ENCODE data around the gene CCDC180. TPM values are rescaled to one million over a fixed set of nuclear protein-coding genes. Genes with fewer than 3 reads are reported as not detected.

Gene CCDC180
- total and polyA plus RNA-seq, 9 of the 15 experiments (the other 6 are each of a cell fraction or from before 2014, with no cell fraction given) = 0.56 to 4.2 (median 2.5) TPM

DNA sequence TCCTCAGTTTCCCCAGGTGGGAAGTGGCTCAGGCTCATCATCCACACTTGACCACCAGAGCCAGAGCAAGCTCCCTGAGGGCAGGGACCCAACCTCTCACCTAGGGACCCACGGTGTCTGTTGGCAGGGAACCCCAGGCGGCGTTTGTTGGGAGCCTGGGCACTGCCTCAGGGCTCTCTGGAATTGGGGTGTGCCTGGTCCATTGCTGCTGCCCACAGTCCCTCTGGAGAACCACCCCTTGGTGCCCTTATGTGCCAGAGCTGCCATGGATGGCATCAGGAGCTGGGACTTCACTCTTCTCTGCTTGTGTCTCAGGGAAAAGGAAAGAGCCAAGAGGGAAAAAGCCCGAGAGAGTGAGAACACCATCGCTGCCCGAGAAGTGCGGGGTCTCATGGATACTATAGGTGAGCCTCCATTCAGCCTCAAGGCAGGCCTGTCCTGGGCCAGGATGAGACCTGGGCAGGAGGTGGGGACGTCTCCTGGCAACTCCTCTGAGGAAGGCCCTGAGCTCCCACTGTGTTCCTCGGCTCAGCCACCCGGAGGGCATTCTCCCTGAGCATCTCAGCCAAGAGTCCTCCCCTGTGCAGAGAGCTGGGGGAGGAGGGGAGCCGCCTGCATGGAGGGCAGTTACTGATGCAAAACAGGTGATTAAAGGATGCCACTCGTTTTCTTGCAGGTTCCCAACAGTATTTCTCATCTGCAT lies 4.5 kb downstream of the CCDC180 start:
- TF ChIP-seq, protein P1, sequence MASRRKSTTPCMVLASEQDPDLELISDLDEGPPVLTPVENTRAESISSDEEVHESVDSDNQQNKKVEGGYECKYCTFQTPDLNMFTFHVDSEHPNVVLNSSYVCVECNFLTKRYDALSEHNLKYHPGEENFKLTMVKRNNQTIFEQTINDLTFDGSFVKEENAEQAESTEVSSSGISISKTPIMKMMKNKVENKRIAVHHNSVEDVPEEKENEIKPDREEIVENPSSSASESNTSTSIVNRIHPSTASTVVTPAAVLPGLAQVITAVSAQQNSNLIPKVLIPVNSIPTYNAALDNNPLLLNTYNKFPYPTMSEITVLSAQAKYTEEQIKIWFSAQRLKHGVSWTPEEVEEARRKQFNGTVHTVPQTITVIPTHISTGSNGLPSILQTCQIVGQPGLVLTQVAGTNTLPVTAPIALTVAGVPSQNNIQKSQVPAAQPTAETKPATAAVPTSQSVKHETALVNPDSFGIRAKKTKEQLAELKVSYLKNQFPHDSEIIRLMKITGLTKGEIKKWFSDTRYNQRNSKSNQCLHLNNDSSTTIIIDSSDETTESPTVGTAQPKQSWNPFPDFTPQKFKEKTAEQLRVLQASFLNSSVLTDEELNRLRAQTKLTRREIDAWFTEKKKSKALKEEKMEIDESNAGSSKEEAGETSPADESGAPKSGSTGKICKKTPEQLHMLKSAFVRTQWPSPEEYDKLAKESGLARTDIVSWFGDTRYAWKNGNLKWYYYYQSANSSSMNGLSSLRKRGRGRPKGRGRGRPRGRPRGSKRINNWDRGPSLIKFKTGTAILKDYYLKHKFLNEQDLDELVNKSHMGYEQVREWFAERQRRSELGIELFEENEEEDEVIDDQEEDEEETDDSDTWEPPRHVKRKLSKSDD (conservative IDR thresholded peaks at IDR 0.05; ENCODE audit: low read length) = no peak
- TF ChIP-seq PHB2 (IDR thresholded peaks at IDR 0.05; ENCODE audit: low read depth) = no peak
- no peak for TF ChIP-seq CHD4 (IDR thresholded peaks at IDR 0.05; ENCODE audit: insufficient read depth, insufficient replicate concordance, low read depth, low read length, poor library complexity, severe bottlenecking)
- TF ChIP-seq ZNF133 (CRISPR knock-in tag; IDR thresholded peaks at IDR 0.05) = no peak
- no peak for TF ChIP-seq ZNF586 (CRISPR knock-in tag; conservative IDR thresholded peaks at IDR 0.05)
- TF ChIP-seq POU5F1 (IDR thresholded peaks at IDR 0.05; ENCODE audit: borderline replicate concordance, low read depth, low read length, partially characterized antibody) = no peak
- Histone ChIP-seq H2AFZ (ENCODE audit: low read depth, low read length) (no peak overlapping the region), H3K4me3 (no peak overlapping the region), H3K9me3 (replicated peaks; ENCODE audit: control insufficient read depth, insufficient read depth, low read depth, low read length) (no peaks in the 10 kb centered on the region), H3K27ac (ENCODE audit: extremely low read depth, low read depth, low read length) (no peak overlapping the region), H4K20me1 (replicated peaks; ENCODE audit: control insufficient read depth, insufficient read depth, low read length) (no peaks in the 10 kb centered on the region), H3K27me3 (ENCODE audit: control insufficient read depth in 2 of 2, insufficient read depth in 2 of 2, low read length in 2 of 2) (no peaks in the 10 kb centered on the region), H3K4me1 (replicated peaks in 1 of 2; ENCODE audit: control insufficient read depth in 2 of 2, insufficient read depth in 2 of 2, low read length in 2 of 2) (peaks cover 0 to 9% of the 10 kb centered on the region in 2 experiments; a peak in 3 of 5 replicates), H3K4me2 (ENCODE audit: insufficient read depth, low read length) (no peak overlapping the region), H3K9me1 (ENCODE audit: control insufficient read depth, insufficient read depth, low read length) (no peaks in the 10 kb centered on the region), H3K9ac (ENCODE audit: insufficient read depth in 1 of 2, low read depth in 2 of 2, low read length in 2 of 2) (no peak overlapping the region; a peak in 1 of 4 replicates), H3K36me3 (ENCODE audit: control insufficient read depth, insufficient read depth, low read length) (peaks cover 5% of the 10 kb centered on the region; the same call in 1 of the 3 replicates), H3K79me2 (ENCODE audit: control insufficient read depth, insufficient read depth, low read length) (no peaks in the 10 kb centered on the region)
- in situ Hi-C loops (cut with MboI) = no loop called here
- WGBS (ENCODE audit: insufficient coverage, low coverage, missing lambda C conversion rate) = 33% methylated on average over 6 of the region's 12 CpGs
- POLR2A ChIA-PET = interaction anchor here (0.6 to 1.0 kb wide), 4 partner anchors 10 to 297 kb away, joined by 3 read pairs; no protein-coding TSS in a partner anchor
- no peak for ATAC-seq
- intact Hi-C loops (cut with micrococcal nuclease) = no loop called here
- DNase-seq (ENCODE audit: extremely low read depth in 1 of 4, low spot score in 3 of 4) = no peak
- CTCF ChIA-PET (ENCODE audit: low intra/inter-chr PET ratio) = no interaction called here
- FAIRE-seq = no peak
- no TSS peak for BruUV-seq (replicated peaks)

Data from K562 (cell line).